Kidney tubule cell (primary cell): ENCODE data around the gene CUBN.
A peak's percentile ranks its signal among the peaks of the same experiment; 100 is the strongest.

Experiments used
- DNase-seq: peaks from one replicate; pipeline ENCODE4 v3.0.0-alpha.2; 2018; ENCODE audit warnings: low spot score

CUBN gene

DNA sequence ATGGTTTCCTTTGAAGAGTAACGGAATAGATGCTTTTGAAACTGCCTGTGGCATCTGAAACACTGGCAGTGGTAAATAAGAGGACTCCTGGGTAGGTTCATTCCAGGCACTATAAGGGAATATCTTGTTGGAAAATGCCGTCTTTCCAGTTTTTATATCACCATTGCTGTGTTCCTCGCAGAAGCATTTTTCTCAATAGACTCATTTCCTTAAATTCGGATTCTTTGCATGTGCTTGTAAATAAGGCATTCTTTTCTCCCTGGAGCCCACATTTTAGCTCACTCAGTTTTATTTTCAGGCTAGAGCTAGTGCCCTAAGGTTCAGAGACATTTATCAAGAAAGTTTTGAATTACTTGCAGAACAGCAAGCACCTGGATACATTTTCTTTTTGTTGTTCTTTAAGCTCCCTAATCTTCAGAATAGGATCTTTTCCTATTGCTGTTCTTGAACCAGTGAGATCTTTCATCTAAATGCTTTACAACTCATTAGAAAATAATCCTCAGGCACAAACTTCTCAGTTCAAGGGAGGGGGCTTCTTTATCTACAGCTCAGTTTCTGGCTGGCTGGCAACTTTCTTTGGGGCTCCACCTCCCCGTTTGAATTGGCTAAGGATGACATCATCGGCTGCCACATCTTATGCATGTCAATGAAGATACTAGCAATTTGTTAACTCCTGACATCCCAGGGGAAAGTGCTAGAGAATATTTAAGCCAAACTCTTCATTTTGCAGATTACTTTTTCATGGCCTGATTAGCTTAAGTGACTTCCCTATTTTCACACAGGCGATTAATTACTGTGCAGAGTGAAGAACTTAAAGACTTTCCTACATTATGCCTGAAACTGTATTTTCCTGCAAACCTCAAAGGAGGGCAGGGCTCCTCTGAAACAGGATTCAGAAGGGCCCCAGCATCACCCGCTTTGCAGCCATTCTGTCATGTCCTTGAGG, 178.7 kb downstream of the CUBN start:
- peak; percentile 58 for DNase-seq

DNA sequence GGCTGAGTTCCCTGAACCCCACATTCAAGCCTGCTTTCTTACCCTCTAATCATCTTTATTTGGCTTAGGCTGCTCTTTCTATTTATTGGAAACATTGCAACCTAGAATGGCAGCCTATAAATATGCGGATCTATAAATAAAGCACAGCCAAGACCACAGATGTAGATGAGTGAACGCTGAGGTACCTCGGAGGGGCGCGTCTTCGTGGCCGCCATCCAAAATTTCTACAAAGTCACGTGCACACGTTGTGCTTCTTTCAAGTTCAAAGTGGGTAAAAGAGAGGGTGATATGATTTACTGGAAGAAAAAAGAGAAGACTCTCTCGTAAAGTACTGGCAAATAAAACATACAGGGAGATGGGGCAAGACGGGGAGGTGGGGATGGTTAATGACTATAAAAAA, 179.8 kb downstream of the CUBN start:
- DNase-seq, result no peak

DNA sequence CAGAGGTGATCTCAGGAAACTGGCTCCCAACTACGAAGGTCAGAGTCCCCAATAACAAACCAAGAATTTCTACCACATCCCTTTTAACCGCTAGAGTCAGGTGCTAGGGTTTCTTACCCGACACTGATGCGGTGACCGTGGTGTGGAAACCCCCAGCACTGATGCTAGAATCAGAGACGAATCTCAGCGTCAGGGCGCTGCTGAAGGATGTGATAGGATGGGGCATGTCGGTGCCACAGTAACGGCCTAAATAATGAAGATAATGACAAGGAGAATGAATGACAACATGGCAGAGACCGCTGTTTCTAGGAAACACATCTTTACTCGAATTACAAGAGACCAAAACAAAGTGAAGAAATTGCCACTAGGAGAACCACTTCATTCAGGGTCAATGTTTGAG, 181.2 kb downstream of the CUBN start:
- no peak for DNase-seq

DNA sequence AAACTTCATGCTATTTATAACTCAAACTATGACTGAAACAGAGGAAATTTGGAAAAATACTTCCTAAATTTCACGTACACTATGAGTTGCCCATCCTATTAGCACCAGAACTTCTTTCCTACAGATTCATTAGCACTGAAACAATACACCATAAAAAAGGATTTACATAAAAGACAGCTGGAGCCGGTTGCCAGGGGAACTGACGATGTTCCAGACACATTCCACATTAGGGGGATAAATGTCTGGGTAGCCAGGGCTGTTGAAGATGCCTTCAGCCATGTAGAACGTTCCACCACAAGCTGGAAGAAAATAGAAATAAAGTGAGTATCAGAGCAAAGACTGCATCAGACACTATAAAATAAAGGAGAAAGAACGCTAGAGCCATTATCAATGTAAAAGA, 182.5 kb downstream of the CUBN start:
- DNase-seq, result no peak

DNA sequence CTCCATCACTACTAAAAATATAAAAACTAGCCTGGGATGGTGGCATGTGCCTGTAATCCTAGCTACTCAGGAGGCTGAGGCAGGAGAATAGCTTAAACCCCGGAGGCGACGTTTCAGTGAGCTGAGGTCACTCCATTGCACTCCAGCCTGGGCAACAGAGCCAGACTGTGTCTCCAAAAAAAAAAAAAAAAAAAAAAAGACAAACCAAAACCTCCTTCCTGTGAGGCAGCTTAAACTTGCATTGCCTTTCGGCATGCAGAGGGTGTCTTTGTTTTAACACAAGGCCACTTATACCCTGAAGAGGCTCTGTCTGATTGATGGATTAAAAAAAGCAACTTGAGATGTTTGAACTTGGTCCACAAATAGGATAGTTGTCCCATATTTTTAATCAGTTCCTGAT, 184.0 kb downstream of the CUBN start:
- no peak for DNase-seq

DNA sequence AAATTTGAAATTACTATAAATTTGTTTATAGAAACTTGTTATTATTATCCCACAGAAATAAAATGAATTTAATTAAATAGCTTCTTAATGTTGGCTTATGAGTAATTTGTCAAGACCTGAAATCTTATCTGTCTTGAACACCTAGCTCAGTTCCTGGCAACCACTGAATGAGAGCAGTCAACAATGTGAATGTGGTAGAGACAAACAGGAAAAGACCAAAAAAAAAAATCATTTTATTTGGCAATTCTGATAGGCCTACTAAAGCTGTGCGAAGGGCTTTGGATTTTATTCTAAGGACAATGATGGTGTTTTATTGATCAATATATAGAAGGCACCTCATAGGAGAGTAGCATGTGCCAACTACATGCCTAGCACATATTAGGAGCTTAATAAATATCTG, 184.6 kb downstream of the CUBN start:
- no peak for DNase-seq

DNA sequence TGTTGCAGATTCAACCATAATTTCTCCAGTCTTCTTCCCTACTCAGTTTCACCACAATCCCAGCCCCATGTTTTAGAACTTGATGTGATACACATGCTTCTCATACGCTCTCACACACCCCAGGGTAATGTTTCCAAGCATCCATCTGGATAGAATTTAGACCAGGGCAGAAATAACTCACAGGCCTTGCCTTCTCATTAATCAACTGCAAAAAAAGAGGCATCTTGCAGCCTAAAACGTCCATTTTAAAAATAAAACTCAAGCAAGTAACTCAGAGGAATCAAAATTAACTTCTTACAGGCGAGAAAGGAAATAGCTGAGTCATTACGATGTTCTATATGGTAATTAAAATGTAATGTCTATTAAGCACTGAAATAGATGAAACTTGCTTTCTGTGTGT, 185.2 kb downstream of the CUBN start:
- no peak for DNase-seq

DNA sequence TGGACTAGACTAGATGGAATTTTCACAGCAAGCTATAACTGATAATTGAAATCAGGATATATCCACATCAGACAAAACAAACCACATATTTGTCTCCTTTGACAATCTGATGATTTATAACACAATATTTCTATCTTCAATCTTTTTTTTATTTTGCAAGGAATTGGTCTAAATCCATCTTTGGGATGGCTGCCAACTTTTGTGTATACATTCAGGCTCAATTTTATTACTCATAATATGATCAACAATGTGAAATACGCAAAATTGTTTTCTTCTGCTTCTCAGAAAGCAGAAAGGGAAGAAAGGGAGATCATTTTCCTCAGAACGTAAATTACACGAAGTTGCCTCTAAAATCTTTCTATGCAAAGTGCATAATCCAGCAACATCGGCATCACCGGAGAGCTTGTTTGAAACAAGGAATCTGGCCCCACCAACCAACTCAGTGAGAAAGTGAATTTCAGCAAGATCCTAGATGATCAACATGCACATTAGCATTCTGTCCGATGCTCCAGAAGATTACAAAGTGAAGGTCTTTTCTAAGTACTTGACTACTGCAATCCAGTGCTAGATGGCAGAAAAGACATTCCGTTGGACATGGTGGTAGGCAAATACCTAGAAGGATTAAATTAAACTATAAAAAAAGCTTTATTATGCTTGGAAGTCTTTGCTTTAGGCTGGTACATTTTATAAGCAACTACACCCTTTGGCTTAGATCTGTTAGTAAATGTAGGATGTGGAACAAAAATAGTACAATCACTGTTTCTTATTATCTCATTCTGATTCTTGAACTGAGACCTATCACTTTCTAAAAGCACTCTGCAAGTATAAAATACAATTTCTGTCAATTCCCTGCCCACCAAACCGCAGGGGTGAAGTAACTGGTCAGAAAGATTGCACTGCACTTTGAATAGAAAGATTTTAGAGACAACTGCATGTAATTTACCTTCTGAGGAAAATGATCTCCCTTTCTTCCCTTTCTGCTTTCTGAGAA, 186.0 kb downstream of the CUBN start:
- DNase-seq, result no peak

DNA sequence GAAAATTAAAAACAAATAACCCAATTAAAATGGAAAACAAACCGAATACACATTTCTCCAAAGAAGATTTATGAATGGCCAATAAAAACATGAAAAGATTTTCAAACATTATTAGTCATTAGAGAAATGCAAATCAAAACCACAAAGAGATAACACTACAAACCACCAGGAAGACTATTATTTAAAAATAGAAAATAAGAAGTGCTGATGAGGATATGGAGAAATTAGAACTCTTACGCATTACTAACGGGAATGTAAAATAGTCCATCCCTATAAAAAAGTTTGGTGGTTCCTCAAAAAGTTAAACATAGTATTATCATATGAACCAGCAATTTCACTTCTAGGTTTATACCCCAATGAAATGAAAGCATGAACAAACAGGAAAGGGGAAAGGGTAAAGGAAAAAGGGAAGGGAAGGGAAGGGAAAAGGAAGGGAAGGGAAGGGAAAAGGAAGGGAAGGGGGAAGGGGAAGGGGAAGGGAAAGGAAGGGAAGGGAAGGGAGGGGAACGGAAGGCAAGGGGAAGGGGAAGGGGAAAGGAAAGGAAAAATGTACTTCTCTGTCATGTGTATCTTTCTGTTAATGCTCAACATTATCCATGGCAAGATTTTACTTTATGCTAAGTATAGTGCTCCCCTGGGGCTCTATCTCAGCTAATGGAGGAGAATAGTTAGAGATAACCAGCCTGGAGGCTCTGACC, 187.1 kb downstream of the CUBN start:
- no peak for DNase-seq

DNA sequence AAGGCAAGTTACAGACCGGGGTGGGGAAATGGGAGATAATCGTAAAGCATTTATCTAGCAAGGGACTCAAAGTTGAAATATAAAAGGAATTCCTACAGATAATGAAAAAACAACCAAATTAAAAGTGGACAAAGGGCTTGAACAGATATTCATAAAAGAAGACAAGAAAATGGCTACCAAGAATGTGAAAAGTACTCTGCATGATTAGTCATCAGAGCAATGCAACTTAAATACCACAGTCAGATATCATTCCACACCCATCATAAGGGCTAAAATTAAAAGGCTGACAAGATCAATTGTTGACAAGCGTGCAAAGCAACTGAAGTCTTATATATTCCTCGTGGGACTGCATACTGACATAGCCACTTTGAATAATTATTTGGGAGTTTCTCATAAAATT, 187.7 kb downstream of the CUBN start:
- no peak for DNase-seq

DNA sequence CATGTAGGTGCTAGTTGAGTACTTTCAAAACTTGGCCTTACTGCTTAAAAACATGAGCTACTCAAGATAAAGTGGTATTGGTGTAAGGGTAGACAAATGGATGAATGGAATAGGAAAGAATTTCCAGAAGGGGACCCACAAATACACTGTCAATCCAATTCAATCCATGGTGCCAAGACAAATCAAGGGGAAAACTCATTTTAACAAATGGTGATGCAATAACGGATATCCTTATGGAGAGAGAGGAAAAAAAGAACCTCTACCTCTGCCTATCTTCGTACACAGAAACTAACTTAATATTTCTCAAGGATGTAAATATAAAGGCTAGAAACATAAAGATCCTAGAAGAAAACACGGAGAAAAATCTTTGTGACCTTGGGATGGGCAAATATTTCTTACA, 188.5 kb downstream of the CUBN start:
- DNase-seq, result no peak

DNA sequence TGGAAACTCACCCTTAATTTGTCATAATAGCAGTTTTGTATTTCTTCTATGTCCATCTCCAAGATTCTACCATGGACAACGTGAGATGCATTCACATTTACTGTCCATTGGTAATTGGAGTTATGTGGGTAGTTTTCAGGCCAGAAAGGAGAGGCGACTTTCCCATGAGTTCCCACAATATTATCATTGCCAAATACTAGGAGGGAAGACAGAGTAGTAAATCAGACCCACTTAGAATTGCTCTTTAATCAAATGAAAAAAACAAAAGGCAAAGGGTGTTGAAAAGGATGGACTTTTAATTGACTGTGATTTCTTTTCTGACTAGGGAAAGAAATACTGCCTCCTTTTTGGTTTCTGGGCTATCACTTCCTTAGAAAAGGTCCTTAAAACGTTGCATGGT, 190.7 kb downstream of the CUBN start:
- no peak for DNase-seq

DNA sequence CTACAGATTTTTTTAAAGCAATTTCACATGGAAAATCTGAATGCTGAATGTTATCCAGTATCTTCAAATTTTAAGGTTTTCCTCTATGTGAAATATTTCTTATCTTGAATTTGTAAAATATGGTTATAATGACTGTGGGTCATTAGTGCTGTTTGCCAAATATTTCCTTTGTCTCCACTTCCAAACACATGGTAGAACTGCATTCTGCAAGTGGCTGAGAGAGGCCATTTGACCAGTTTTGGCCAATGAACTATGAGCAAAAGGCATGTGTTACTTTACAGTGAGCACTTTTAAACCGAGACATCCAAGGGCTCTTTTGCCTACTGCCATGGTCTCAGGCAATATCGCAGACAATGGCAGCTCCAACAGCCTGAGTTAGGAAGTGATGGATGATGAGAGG, 195.2 kb downstream of the CUBN start:
- no peak for DNase-seq

DNA sequence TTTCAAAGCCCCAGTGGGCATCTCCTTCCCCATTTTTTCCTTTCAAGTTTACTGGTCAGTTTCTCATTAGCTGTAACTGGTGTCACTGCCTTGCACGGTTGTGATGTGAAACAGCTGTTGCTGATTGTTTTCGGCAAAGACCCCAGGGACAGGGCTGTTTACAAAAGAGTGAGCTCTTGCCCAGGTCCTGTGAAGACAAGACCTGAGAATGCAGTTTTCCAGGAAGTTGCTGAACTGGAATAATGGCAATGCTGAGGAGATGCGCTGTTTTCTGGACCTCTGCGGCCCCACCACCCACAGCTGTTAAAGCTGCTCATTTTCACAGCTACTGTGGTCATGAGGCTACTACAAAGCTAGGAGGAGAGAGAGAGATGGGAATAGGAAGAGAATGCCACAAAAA, 195.8 kb downstream of the CUBN start:
- DNase-seq, result no peak

DNA sequence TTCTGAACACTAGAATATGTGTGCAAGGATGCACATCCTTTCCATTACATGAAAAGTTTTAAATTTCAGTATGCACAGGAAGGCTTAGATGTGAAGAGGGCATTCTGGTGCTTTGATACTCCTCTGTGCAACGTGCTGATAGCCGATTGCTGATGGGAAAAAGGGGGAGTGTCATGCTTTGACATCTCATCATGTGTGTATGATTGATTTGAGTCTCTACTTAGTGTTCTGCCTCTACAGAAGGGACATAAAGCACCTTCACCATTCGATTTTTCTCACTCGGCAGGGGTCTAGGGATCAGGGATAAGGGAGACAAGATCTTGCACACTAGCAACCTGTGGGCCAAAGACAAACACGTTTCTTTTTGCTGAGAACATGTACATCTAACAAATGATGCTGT, 197.7 kb downstream of the CUBN start:
- DNase-seq, result no peak

DNA sequence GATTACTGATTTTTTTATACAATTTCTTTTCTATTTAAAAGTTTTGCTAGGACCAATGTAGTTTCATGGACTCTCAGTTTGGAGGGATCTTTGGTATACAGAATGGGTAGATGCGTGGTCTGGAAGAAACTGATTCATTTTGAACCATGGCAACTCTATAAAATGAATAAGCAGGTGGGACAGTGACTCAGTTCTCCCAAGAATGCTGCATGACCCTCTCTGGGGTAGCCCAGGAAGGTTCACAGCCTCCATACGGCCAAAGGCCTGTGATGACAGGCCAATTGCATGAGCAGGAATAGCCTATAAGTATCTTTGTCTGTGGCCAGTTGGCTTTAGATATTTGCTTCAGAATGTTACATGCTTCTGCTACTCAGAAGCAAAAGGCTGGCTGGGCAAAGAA, 199.1 kb downstream of the CUBN start:
- no peak for DNase-seq

DNA sequence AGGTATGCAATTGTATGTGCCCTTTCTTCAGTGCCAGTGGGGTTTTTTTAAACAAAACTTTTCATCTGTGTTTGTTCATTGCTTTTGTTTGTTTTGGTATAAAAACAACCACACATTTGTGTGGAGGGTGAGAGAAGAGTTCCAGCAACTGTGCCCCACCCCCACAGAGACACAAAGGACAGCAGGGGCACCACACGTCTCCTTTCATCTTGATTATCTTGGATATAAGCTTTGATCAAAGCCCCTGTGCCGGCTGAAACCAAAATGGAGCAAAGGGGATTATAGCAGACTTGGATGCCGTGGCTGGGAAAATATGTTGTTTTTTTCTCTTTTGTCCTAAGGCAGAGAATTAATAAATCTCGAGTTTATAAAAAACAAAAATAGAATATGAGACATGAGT, 200.5 kb downstream of the CUBN start:
- DNase-seq, result no peak

DNA sequence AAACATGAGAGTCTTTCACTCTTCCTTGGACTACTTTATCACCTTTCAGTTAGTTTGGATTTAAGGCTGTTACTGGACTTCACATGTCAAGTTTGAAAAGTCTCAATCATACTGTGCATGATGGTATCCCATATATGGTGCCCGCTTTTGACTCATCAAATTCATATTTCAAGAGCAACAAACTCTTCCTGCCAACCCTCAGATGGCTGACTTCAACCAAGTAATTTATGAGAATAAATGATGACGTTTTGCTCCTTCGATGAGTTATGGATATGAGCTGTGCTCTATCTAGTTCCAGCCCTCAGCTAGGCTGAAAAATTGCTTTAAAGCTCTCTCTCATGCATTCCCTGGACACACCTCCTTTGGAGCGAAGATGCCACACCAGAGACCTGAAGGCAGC, 202.1 kb downstream of the CUBN start:
- DNase-seq, result no peak

DNA sequence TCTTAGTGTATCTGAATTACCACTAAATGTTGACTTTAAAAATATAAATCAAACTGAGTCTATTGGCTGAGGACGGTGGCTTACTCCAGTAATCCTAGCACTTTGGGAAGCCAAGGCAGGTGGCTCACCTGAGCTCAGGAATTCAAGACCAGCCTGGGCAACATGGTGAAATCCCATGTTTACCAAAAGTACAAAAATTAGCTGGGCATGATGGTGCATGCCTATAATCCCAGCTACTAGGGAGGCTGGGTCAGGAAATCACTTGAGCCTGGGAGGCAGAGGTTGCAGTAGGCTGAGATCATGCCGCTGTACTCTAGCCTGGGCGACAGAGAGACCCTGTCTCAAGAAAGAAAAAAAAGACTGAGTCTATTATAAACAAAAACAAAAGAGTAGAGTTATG, 205.9 kb downstream of the CUBN start:
- no peak for DNase-seq

DNA sequence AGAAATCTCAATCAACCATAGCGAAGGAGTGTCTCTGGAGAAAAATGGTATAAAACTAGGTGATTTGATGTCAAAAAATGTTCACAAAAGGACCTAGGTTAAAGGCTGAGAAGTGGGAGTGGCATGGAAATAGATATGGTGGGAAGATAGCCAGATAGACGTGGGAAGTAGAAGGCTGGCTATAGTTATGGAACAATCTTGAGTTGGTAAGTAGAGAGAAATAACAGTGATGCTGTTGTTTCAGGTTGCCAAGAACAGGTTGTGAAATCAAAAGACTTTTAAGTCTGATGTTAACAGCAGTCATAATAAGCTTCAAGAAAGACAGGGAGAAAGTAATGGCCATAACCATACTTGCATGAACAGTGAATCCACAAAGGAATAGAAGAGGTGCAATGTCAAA, 206.3 kb downstream of the CUBN start:
- DNase-seq, result no peak

DNA sequence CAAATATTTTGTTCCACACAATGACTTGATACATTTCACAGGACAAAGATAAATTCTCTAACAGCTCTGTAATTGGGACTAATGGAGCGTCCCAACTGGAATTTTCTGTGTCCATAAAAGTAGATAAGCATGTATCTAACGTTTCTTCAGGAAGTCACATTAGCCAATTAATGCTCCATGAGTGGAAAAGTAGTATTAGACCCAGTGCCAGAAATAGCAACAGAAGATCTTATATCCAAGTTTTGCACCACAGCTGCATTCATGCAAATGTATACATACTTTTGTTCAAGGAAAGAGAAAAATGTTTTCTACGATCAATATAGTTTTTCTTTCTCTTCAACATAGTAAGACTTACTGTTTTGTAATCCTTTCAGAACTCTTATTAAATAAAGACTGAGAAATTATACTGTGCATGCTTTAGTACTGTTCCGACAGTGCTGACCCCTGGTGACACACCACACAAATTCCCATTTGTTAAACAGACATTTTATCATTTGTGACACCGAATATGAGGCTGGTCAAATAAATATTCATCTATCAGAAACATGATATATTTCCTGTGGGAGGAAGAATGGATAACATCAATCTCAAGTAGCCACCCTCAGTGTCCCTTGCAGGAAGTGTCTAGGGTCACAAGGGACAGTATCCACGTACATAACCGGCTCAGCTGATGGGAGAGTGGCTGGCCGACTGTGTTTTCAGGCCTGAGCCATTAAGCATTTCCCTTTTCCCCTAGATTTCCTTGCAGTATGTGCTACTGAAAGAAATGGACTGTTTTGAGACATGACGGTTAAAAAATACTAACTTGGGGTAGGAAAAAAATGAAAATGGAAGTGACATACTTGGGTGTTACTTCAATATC, 210.3 kb downstream of the CUBN start:
- DNase-seq, result no peak
